GM19324 (cell line): ENCODE measurements around the gene MSLN.

Experiments used
- ATAC-seq: cut with Tn5 transposase; IDR thresholded peaks from one replicate; pipeline ENCODE4 v1.9.1; 2021; ENCODE audit warnings: mild to moderate bottlenecking, moderate library complexity; ENCODE audit not compliant: unreplicated experiment, low FRiP score

MSLN gene

DNA sequence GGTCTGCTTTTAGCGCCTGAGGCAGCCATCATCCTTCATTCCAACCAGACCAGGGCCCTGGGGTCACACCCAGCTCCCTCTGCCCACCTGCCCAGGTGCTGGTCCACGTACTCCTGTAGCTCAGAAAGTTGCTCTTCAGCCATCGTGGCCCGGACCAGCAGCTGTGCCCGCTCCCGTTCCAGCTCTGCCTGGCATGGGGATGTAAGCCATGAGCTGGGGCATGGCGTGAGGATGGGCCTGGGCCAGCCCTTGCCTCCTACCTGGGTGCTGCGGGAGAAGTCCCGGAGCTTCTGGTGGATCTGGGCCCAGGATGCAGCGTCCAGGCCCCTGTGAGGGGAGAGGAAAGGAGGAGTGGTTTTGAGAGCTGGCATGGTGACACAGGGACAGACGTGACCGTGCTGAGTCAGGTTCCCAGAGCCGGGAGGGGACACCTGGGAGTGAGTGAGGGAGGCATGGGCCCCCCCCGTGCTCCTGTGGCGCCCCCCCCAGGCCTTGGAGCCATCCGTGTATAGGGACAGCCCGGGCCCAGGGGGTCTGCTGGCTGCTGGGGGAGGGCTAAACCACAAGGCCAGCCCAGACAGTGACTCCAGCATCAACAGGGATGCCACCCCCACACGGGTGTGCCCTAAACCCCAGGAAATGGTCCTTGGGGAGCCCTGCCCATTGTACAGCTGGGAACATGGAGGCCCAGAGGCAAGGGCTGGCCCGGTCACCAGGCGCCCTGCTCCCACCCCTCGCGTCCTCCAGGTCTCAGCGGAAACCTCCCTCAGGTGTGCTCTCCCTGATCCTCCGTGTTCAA lies 37.5 kb upstream of the MSLN start:
- no peak for ATAC-seq

DNA sequence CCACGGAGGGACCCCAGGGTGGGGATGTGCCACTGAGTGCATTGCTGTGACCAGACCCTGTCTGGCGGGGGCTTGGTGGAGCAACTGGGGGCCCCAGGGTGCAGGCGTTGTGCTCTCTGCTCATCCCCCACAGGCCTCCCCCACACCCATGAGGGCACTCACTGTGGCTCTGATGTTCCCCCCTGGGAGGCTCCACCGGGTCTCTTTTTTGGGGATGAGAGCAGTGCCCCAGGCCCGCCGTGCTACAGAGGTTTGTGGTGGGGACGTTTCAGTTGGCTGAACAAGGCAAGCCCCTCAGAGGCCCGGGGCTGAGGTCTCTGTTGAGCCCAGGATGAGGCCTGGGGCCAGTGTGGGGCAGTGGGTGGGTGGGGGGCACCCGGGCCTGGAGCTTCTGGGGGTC lies 36.8 kb upstream of the MSLN start:
- ATAC-seq = no peak

DNA sequence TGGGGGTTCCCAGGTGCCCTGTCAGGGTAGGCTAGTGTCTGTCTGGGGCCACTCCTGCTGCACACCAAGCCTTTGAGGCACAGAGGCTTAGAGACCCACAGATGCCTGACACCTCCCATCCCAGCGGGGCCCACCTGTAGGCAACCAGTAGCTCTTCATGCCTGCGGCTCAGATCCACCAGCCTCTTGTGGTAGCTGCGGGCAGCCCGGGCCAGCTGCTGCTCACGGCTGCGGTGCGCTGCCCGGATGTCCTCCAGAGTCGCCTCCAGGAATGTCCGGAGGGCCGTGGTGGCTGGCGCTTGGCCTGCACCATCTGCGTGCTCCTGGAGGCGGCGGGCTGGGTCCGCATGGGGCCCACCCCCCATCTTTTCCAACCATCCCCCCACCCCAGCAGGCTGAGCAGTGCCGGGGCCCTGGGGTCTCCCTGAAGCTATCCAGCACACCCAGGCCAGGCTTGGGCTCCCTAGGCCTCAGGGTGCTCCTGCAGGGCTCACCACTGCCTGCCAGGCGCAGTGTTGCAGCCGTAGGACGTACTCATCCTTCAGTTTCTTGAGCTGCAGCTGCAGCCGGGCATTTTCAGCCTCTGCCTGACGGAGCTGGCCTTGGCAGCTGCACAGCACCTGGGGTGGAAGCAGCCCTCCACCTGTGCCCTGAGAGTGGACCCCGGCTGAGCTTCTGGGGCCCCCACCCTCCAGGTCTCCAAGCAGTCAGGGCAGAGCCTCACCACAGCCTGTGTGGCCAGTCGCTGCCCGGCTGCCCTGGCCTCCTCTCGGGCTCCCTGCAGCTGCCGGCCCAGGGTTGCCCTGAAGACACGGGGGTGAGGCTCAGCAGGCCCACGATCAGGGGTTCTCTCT lies 36.1 kb upstream of the MSLN start:
- no peak for ATAC-seq

DNA sequence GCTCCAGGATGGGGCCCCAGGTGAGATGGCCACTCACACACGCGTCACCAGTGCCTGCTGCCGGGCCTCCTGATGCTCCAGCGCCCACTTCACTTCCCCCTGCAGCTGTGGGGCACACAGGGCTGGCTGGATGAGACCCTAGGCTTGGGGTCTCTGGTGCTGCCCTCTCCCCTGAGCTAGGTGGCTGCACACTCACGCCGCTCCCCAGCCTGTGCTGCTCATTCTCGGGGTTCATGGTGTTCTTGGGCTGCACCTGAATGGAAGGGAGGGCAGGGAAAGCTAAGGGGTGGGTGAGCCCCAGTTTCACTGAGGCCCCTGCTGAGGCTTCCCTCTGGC lies 35.5 kb upstream of the MSLN start:
- ATAC-seq = no peak

DNA sequence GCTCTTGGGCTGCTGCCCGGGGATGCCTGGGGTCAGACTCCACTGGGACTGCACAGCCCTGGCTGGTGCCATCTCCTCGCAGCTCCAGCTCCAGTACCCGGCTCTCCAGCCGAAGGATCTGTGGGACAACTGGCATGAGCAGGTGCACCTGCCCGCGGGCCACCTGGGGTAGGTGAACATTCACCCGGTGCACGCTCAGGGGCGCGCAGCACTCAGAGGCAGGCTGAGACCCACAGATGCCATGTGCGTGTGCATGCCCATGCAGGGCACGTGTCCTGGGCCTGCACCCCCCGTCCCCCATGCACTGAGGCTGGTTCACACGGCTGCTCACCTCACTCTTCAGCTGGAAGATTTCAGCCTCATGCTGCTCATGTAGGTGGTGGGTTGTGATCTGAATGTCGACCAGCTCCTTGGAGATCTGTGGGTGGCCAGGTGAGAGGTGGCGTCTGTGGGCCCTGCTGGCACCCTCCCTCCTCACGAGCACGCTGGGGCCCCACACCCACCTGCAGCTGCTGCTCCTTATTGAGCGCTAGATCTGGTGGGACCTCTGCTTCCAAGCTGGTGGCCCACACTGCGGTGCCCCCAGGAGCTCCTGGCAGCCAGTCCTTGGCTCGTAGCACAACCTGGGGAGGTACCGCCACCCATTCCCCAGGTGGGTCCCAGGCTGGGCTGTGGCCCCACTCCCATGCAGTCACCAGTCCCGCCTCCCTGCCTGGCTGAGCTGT lies 34.9 kb upstream of the MSLN start:
- no peak for ATAC-seq

DNA sequence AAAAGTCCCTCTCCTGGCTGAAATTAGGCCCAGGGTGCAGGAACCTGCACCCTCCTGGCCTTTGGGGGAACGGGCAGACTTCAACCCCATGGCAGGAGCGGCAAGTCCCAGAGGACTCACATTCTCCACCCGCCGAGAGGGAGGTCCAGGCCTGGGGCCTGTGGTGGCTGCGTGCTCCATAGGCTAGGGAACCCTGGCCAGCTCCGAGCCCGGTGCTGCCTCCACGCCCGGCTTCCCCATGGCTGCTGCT lies 34.4 kb upstream of the MSLN start:
- ATAC-seq = no peak

DNA sequence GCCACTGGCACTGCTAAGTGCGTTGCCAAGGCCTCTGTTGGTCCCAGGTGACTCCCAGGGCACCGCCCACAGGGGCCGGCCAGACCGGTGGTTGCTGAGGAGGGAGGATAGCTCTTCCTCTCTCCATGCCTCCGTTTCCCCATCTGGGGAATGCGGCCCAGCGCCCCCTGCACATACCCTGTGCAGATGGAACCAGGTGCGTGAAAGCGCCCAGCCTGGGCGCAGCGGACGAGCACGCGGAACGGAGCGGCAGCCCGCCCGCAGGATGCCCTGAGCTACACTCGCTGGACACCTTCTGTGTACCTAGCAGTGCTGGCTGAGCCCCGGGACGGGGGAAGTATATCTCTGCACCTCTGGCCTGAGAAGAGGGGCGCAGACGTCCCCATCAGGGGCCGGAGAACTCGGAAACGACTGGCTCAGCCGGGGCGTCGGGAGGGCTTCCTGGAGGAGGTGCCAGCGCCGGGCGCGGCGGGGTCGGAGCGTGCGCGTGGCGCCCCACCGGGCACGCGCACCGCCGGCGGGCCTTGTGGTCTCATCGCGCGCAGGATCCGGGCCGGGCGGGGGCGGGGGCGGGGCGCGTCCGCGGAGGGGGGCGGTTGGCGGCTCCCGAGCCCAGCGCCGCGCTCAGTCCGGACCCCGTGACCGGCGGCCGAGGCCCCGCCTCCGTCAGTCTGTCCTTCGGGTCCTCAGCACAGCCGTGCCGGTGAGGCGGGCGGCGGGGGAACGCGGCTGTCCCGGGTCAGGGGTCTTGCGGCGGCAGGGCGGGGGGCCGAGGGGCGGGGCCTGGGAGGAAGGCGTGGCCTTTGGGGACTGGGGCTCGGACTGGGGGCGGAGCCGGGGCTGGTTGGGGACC lies 33.9 kb upstream of the MSLN start, which contains the start of the genes CCDC78 and HAGHL:
Gene CCDC78, minus strand, starts transcription at position 6 of the 853 bp plus-strand sequence. CDS start 76 bp downstream, outside the sequence.
Gene HAGHL, plus strand, starts transcription at position 669 of the 853 bp plus-strand sequence. CDS start 404 bp downstream, outside the sequence.
- no peak for ATAC-seq

DNA sequence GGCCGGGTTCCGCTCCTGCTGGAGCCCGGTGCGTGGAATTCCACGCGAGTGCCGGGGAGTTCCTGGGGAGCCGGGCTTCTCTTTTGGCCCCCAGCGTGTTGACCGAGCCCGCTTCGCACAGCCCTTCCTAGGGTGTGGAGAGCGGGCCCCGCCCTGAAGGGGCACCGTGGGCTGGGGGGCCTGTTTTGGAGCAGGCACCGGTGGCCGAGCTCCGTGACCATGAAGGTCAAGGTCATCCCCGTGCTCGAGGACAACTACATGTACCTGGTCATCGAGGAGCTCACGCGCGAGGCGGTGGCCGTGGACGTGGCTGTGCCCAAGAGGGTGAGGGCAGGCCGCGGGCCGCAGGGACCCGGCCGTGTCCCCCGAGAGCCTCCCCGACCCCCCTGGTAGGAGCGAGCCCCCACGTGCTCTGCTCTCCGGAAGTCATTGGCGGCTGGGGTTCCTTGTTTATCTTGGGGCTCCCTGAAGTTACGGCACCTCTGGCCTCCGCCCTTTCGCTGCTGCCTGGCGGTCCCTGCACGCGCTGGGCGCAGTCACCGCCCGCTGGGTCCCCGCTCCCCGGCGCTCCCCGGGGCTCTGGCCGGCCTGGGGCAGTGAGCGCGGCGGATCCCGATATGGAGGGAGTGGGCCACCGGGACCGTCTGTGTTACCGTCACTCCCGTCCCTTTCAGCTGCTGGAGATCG lies 33.1 kb upstream of the MSLN start:
- ATAC-seq = no peak

DNA sequence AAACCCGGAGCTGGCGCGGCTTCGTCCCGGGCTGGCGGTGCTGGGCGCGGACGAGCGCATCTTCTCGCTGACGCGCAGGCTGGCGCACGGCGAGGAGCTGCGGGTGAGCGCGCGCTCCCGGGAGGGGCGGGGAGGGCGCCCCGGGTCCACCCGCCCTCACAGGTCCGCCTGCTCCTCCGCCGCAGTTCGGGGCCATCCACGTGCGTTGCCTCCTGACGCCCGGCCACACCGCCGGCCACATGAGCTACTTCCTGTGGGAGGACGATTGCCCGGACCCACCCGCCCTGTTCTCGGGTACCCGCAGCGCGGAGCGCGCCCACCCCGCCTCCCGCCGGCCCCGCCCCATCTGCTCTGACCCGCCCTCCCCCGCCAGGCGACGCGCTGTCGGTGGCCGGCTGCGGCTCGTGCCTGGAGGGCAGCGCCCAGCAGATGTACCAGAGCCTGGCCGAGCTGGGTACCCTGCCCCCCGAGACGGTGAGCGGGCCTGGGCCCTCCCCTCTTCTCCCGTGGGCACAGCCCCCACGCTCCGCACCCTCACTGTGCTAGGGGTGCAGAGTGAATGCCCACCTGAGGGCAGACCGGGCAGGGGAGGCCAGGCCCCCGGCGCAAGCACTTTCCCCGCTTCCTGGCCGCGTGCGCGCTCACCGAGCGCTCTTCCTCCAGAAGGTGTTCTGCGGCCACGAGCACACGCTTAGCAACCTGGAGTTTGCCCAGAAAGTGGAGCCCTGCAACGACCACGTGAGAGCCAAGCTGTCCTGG lies 32.2 kb upstream of the MSLN start:
- ATAC-seq = no peak

DNA sequence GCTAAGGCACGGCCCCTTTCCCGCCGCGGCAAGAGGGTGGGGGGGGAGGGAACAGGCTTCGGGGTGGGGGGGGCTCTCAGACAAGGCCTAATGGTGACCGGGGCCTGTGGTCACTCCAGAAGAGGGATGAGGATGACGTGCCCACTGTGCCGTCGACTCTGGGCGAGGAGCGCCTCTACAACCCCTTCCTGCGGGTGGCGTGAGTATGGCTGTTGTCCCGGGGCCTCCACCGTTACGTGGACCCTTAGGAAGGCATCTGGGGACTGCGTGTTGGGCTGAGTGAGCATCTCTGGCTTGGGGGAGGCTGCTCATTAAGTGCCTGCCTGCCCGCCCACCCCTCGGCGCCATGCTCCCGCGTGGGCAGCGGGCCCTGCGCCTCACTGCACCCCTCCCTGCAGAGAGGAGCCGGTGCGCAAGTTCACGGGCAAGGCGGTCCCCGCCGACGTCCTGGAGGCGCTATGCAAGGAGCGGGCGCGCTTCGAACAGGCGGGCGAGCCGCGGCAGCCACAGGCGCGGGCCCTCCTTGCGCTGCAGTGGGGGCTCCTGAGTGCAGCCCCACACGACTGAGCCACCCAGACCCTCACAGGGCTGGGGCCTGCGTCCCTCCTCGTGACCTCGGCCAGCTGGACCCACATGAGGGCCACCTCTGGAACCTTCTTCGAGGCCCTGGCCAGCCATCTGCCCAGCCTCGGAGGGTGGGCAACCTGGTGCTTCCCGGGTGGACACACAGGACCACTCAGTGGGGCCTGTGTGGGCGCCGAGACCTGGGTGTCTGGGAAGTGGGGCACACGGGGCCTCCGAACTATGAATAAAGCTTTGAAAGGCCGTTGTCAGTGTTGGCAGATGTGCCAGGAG lies 31.4 kb upstream of the MSLN start:
- no peak for ATAC-seq

DNA sequence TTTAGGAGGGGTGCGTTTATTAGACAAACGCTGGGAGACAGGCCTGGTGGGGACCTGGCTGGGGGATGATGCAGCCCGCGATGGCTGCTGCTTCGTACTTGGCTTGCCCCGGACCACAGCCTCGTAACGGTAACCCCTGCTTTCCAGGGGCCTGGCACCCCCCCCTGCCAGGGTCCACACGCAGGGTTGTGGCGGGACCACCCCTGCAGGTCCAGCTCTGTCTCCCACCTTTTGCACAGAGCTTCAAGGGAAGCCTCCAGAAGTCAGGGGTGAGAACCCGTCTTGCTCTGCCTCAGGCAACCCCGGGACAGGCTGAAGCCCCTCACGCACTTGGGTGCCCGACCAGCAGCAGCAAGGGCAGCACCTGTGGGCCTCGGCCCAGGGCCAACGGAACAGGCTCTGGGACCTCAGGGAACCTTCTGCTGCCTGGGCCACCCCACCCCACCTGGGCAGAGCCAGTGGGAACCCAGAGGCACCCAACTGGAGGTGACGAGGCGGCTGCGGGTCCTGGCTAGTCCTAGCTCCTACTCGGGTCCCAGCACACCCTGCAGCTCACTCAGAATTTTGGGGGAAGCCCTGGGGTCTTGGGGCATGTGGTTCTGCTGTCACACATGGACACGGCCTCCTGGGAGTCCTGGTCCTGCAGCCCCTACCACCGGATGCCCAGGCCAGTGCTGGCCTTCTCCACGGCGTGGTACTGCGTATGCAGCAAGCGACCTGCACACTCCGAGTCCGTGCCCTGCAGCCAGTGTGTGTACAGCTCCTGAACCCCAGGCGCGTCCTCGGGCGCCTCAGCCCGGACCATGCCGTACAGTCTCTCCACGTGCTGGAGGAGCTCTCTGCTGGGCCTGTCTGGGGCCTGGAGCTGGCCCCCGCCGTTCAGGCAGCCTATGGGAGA lies 30.5 kb upstream of the MSLN start:
- ATAC-seq = no peak

DNA sequence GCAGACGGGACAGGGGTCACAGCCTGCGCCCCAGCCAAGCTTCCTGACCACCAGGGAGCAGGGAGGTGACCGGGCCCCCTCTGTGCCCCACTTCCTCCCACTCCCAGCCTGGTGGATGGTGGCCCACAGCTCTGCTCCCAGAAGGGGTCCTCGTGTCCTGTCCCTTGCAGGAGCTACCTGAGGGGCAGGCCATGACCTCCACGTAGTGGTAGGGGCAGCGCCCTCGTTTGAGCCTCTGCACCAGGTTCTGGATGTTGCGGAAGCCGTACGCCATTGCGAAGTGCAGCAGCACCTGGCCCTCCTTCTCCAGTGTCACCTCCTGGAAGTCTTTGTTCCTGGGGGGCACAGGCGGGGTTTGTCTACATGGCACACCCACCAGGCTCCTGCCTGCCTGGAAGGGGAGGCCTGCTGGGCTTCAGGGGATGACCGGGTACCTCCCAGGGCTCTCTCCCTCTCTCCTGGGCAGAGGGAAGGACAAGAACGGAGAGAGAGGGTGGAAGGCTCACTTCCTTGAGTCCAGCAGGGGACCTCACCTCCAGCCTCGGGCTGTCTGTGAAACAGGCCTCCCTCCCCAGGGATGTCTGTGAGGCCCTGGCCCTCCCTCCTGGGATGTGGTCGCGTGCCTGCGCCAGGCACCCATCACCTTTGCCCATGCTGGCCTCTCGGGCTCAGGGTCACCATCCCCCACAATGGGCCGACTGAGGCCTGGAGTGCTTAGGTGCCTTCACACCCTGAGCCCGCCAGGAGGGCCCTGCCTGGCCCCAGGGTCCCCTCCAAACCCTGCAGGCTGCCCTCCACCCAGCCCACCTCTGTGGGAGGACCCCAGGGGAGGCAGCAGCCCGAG lies 29.6 kb upstream of the MSLN start:
- ATAC-seq = no peak

DNA sequence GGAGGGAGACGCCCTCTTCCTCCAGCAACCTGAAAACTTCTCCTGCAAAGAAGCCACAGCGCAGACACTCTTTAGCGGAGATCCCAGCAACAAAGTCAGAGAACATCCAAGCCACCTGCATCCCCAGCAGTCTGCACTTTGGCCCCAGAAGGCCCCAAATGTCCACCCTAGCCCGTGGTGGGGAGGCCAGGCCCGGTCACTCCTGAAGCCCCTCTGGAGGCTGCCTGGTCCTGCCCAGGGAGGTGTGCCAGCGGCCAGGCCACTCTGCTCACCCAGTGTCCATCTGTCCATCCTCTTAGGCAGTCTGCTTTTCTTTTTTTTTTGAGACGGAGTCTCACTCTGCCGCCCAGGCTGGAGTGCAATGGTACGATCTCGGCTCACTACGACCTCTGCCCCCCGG lies 28.2 kb upstream of the MSLN start:
- no peak for ATAC-seq

DNA sequence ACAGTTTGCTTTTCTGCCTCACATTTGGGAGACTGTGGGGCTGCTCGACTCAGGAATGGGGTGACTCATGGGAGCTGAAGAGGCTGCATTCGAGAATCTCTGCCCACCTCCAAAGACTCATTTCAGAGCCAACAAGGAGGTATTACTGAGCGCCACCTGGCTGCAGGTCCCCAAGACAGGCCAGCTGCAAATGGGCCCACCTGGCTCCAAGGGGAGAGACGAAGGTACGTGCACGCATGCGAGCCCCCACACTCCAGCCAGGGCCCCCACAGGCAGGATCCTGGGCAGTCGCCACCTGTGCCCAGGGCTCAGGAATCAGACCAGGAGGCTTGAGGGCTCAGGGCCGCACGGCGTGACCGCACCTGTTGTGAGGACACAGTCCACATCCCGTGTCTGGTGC lies 27.6 kb upstream of the MSLN start:
- ATAC-seq = no peak

DNA sequence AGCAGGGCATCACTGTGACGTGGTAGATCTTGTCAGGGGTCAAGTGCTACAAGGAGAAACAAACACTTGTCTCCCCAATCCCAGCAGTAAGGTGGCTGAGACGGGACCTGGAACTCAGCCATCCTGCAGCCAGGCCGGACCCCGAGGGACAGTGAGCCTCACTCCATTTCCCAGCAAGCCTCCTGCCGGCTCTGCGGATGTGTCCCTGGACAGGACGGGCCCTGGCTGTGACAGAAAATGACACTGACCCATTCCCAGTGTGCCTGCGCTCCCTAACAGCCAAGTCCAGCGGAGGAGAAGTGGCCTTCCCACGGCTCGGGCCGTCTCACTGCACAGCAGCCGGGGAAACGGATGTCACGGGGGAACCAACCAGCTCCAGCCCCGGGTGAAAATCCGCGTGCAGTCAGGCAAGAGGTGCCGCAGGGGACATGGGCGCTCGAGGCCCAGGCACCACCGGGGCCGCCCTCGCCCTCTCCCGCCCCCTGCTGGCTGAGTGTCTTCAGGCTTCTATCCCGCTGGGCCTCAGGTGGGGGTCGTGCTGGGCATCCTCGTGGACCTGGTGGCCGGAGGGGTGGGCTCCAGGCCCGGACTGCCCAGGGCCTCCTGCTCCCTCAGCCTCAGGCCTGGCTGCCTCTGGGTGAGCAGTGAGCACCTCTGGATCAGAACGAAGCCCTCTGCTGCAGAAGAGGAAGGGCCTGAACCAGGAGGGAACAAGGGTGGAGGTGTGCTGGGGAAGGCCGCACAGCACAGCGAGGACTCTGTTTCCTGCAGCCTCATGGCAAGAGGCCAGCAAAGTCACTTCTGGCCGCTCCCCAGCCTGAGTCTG lies 26.9 kb upstream of the MSLN start:
- no peak for ATAC-seq
